DOHH2 (cell line): ENCODE data around the gene OTUD5.

ENCODE experiments used
- H3F3A ChIP-seq: fragments of 200-600 bp; sonication (generic), shearing (Covaris generic); 2 replicates; pipeline ENCODE4 v1.6.0; 2016; ENCODE audit warnings: antibody characterized with exemption, mild to moderate bottlenecking; ENCODE audit not compliant: control insufficient read depth, insufficient read depth
- H3K27ac ChIP-seq: fragments of 200-600 bp; sonication (generic); 2 replicates; pipeline ENCODE4 v1.5.1; 2014; ENCODE audit warnings: low read depth, mild to moderate bottlenecking, low read length, moderate library complexity
- H3K27me3 ChIP-seq: fragments of 200-600 bp; sonication (generic); 2 replicates; pipeline ENCODE4 v1.6.1; 2014; ENCODE audit warnings: mild to moderate bottlenecking, low read length, mixed read lengths; ENCODE audit not compliant: control insufficient read depth
- H3K36me3 ChIP-seq: fragments of 200-600 bp; sonication (generic); 2 replicates; pipeline ENCODE4 v1.6.1; 2014; ENCODE audit warnings: mild to moderate bottlenecking, low read length, moderate library complexity, mixed read lengths; ENCODE audit not compliant: control insufficient read depth
- H3K4me1 ChIP-seq: fragments of 200-600 bp; sonication (generic); 2 replicates; pipeline ENCODE4 v1.6.1; 2014; ENCODE audit warnings: mild to moderate bottlenecking, low read length, mixed read lengths; ENCODE audit not compliant: control insufficient read depth
- H3K4me2 ChIP-seq: fragments of 200-600 bp; sonication (generic); 2 replicates; pipeline ENCODE4 v1.6.0; 2014; ENCODE audit warnings: mild to moderate bottlenecking, low read length, moderate library complexity
- H3K4me3 ChIP-seq: fragments of 200-600 bp; sonication (generic); 2 replicates; pipeline ENCODE4 v1.5.1; 2014; ENCODE audit warnings: mild to moderate bottlenecking, low read length, mixed read lengths
- H3K79me2 ChIP-seq: fragments of 200-600 bp; sonication (generic); 2 replicates; pipeline ENCODE4 v1.6.1; 2014; ENCODE audit warnings: mild to moderate bottlenecking, low read length, mixed read lengths; ENCODE audit not compliant: control insufficient read depth
- H3K9me2 ChIP-seq: fragments of 200-600 bp; sonication (generic); replicated peaks from 2 replicates; pipeline ENCODE4 v1.6.1; 2014; ENCODE audit warnings: mild to moderate bottlenecking, low read length, mixed read lengths; ENCODE audit not compliant: control insufficient read depth
- H3K9me3 ChIP-seq: fragments of 200-600 bp; sonication (generic); 2 replicates; pipeline ENCODE4 v1.6.1; 2014; ENCODE audit warnings: antibody characterized with exemption, low read length, mixed read lengths; ENCODE audit not compliant: control insufficient read depth, insufficient read depth
- H4K20me1 ChIP-seq: fragments of 200-600 bp; sonication (generic); 2 replicates; pipeline ENCODE4 v1.6.0; 2014; ENCODE audit warnings: low read depth, mild to moderate bottlenecking, antibody characterized with exemption, low read length, moderate library complexity; ENCODE audit not compliant: control insufficient read depth, insufficient read depth
- EZH2phosphoT487 ChIP-seq: fragments of 200-600 bp; sonication (generic); IDR thresholded peaks from 2 replicates; pipeline ENCODE4 v1.6.1; 2017; ENCODE audit warnings: borderline replicate concordance, mild to moderate bottlenecking, antibody characterized with exemption, low read length, moderate library complexity, mixed read lengths
- TF ChIP-seq, protein P1 (sequence below): fragments of 200-600 bp; sonication (generic); IDR thresholded peaks from one replicate; pipeline ENCODE4 v1.5.1; 2014; ENCODE audit warnings: antibody characterized with exemption, mild to moderate bottlenecking, low read depth, low read length; ENCODE audit not compliant: poor library complexity, severe bottlenecking

The OTUD5 gene

DNA sequence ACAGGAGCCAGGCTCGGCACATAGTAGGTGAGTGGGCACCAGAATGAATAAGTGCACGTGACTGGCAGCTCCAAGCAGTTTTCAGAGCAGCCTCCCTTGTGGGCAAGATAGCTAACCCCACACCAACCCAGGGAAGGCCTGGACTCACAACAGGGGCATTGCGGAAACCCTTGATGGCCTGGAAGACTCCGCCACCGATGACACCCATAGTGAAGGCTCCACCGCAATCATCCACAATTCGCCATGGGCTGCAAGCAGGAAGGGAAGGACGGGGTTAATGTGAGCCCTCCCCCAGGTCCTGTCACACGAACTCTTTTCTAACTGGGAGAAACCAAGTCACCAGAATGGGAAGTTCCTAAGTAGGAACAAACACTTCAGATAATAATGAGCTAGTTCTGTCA, 60.8 kb downstream of the OTUD5 start:
- peaks cover 13% of the 10 kb centered on the region for H3K36me3 ChIP-seq
- 0 out of 2 replicates have a peak, but pooled peaks cover 3% of the 10 kb centered on the region for H4K20me1 ChIP-seq
- H3F3A ChIP-seq = no peaks in the 10 kb centered on the region
- no peaks in the 10 kb centered on the region for H3K27me3 ChIP-seq
- H3K27ac ChIP-seq = peak overlapping the region; percentile 81
- H3K4me3 ChIP-seq = peak overlapping the region; percentile 88
- no peaks in the 10 kb centered on the region for H3K9me3 ChIP-seq
- TF ChIP-seq, protein P1, sequence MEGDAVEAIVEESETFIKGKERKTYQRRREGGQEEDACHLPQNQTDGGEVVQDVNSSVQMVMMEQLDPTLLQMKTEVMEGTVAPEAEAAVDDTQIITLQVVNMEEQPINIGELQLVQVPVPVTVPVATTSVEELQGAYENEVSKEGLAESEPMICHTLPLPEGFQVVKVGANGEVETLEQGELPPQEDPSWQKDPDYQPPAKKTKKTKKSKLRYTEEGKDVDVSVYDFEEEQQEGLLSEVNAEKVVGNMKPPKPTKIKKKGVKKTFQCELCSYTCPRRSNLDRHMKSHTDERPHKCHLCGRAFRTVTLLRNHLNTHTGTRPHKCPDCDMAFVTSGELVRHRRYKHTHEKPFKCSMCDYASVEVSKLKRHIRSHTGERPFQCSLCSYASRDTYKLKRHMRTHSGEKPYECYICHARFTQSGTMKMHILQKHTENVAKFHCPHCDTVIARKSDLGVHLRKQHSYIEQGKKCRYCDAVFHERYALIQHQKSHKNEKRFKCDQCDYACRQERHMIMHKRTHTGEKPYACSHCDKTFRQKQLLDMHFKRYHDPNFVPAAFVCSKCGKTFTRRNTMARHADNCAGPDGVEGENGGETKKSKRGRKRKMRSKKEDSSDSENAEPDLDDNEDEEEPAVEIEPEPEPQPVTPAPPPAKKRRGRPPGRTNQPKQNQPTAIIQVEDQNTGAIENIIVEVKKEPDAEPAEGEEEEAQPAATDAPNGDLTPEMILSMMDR = no peak
- no peak for TF ChIP-seq EZH2phosphoT487
- no peaks in the 10 kb centered on the region for H3K9me2 ChIP-seq
- H3K4me2 ChIP-seq = peak overlapping the region; percentile 56
- H3K4me1 ChIP-seq = peaks cover 18% of the 10 kb centered on the region
- peaks cover 48% of the 10 kb centered on the region for H3K79me2 ChIP-seq

DNA sequence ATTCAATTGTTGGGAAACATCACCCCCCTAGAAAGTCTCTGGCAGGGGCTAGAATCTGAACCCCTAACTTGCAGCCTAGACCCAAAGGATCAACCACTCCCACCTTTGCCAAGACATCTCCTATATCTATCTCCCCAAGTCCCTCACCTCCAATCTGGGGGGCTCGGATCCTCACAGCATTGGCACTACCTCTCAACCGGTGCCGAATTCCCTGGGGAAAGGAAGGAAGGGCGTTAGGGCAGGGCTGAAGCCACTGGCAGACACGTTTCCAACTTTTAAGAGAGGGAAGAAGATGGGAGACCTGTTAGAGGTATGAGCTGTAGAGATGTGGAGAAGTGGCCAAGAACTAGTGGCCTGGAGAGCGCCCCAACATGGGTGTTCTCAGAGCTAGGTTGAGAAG, 62.5 kb downstream of the OTUD5 start:
- no peaks in the 10 kb centered on the region for H3F3A ChIP-seq

DNA sequence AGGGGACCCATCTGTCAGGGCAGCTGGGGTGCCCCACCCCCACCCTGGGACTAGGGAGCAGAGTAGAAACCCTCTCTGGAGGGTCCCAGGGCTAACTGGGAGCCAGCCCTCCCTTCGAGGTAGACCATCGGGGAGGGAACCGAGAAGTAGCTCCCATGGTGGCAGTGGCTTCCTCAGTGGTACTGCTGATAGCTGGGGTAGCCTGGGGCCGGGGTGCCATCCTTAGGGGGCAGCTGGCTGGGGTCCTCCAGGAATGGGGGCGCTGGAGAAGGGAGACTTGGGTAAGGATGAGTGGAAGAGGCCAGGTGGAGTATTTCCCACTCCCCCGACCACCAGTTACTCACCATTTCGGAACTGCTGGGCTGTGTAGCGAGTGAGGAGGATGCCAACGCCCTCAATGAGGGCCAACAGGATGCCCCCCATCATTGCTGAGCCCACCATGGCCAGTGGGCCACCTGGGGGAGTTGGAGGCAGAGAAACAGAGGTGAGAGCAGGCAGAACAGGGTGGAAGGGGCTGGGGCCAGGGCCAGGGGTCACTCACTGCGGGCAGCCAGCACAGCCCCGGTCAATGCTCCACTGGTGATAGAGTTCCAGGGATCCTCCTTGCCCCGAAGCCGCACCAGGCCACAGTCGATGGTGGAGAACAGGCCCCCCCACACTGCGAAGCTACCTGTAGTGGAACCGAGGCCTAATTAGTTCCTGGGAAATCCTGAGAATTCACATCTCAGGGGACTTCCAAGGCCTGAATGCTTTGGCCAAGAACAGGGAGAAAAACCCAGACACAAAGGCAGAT, 63.7 kb downstream of the OTUD5 start:
- no peak overlapping the region for H3K4me2 ChIP-seq
- peaks cover 31% of the 10 kb centered on the region for H3K79me2 ChIP-seq
- no peaks in the 10 kb centered on the region for H3K27me3 ChIP-seq
- H3K4me3 ChIP-seq = no peak overlapping the region
- H4K20me1 ChIP-seq = 0 out of 2 replicates have a peak, but pooled peaks cover 3% of the 10 kb centered on the region
- no peaks in the 10 kb centered on the region for H3K9me3 ChIP-seq
- TF ChIP-seq, protein P1 = no peak
- TF ChIP-seq EZH2phosphoT487 = no peak
- no peaks in the 10 kb centered on the region for H3F3A ChIP-seq
- H3K27ac ChIP-seq = no peak overlapping the region
- H3K4me1 ChIP-seq = peaks cover 20% of the 10 kb centered on the region
- peaks cover 2% of the 10 kb centered on the region; the same call in 1 of the 2 replicates for H3K36me3 ChIP-seq
- no peaks in the 10 kb centered on the region for H3K9me2 ChIP-seq

More for the DNA sequence above, 62.5 kb downstream of the OTUD5 start:
- TF ChIP-seq, protein P1 = no peak
- no peak for TF ChIP-seq EZH2phosphoT487
- Histone ChIP-seq H3K4me1 (peaks cover 28% of the 10 kb centered on the region), H3K27ac (no peak overlapping the region), H3K9me3 (no peaks in the 10 kb centered on the region), H3K9me2 (no peaks in the 10 kb centered on the region), H3K36me3 (peaks cover 8% of the 10 kb centered on the region), H3K79me2 (peaks cover 42% of the 10 kb centered on the region), H4K20me1 (0 out of 2 replicates have a peak, but pooled peaks cover 3% of the 10 kb centered on the region), H3K4me2 (no peak overlapping the region), H3K4me3 (no peak overlapping the region), H3K27me3 (no peaks in the 10 kb centered on the region)
